HEK293T (cell line): Measurements from ENCODE around the gene SH3PXD2A.

Source experiments
- BHLHE40 ChIP-seq: fragments of 450-650 bp; IDR thresholded peaks from 2 replicates; pipeline ENCODE4 v1.6.1; 2016; ENCODE audit warnings: mild to moderate bottlenecking, moderate library complexity, borderline replicate concordance
- CTBP1 ChIP-seq: fragments of 450-650 bp; IDR thresholded peaks from 2 replicates; pipeline ENCODE4 v1.6.1; 2016; ENCODE audit warnings: borderline replicate concordance
- ELF4 ChIP-seq: fragments of 450-650 bp; IDR thresholded peaks from 2 replicates; pipeline ENCODE4 v1.6.1; 2017; ENCODE audit warnings: antibody characterized with exemption
- FOXA1 ChIP-seq: fragments of 450-650 bp; IDR thresholded peaks from 2 replicates; pipeline ENCODE4 v1.6.1; 2016; ENCODE audit warnings: mild to moderate bottlenecking
- FOXK2 ChIP-seq: fragments of 450-650 bp; IDR thresholded peaks from 2 replicates; pipeline ENCODE4 v1.6.1; 2016; ENCODE audit warnings: mild to moderate bottlenecking
- FOXM1 ChIP-seq: fragments of 450-650 bp; IDR thresholded peaks from 2 replicates; pipeline ENCODE4 v1.6.1; 2017; ENCODE audit warnings: mild to moderate bottlenecking, borderline replicate concordance
- SP1 ChIP-seq: fragments of 450-650 bp; IDR thresholded peaks from 2 replicates; pipeline ENCODE4 v1.6.1; 2017
- SUZ12 ChIP-seq: fragments of 450-650 bp; IDR thresholded peaks from 2 replicates; pipeline ENCODE4 v1.6.1; 2016; ENCODE audit warnings: mild to moderate bottlenecking
- TARDBP ChIP-seq: fragments of 450-650 bp; IDR thresholded peaks from 2 replicates; pipeline ENCODE4 v1.6.1; 2016
- ZNF384 ChIP-seq: fragments of 450-650 bp; IDR thresholded peaks from 2 replicates; pipeline ENCODE4 v1.6.1; 2016

GRCh38 chr10:103739039-103739764 lies 116.2 kb downstream of the SH3PXD2A start:
- no peak for TF ChIP-seq FOXA1
- TF ChIP-seq FOXM1, result no peak
- no peak for TF ChIP-seq SUZ12
- TF ChIP-seq TARDBP, result no peak
- TF ChIP-seq SP1, result no peak
- TF ChIP-seq ELF4, result no peak
- no peak for TF ChIP-seq BHLHE40
- TF ChIP-seq ZNF384, result no peak
- no peak for TF ChIP-seq FOXK2
- TF ChIP-seq CTBP1, result no peak
